Endodermal cell (in vitro differentiated cells): ENCODE measurements around the gene C4orf50. TPM values are rescaled to one million over a fixed set of nuclear protein-coding genes. Genes with fewer than 3 reads are reported as not detected.

Source experiments
- DNase-seq: peaks from one replicate; pipeline ENCODE4 v3.0.0-alpha.2; 2017
- H3K27ac ChIP-seq: 2 replicates; pipeline ENCODE4 v1.5.1; 2013; ENCODE audit warnings: mild to moderate bottlenecking, low read depth, low read length, moderate library complexity
- H3K27me3 ChIP-seq: 2 replicates; pipeline ENCODE4 v1.6.1; 2013; ENCODE audit warnings: mild to moderate bottlenecking, low read length, moderate library complexity; ENCODE audit not compliant: insufficient read depth, control insufficient read depth, poor library complexity, severe bottlenecking
- H3K36me3 ChIP-seq: 2 replicates; pipeline ENCODE4 v1.7.0; 2013; ENCODE audit warnings: mild to moderate bottlenecking, low read length, moderate library complexity; ENCODE audit not compliant: control insufficient read depth, insufficient read depth
- H3K4me1 ChIP-seq: one replicate; pipeline ENCODE4 v1.7.0; 2013; ENCODE audit warnings: low read length; ENCODE audit not compliant: control insufficient read depth, insufficient read depth
- H3K4me3 ChIP-seq: 2 replicates; pipeline ENCODE4 v1.5.1; 2013; ENCODE audit warnings: mild to moderate bottlenecking, low read length, moderate library complexity
- H3K9ac ChIP-seq: 2 replicates; pipeline ENCODE4 v1.6.1; 2013; ENCODE audit warnings: mild to moderate bottlenecking, low read length, moderate library complexity; ENCODE audit not compliant: poor library complexity, severe bottlenecking; ENCODE audit errors: extremely low read depth
- H3K9me3 ChIP-seq: 2 replicates; pipeline ENCODE4 v1.6.1; 2013; ENCODE audit warnings: mild to moderate bottlenecking, low read length, moderate library complexity; ENCODE audit not compliant: control insufficient read depth
- H3K27ac Mint-ChIP-seq: 2 replicates; pipeline ENCODE4 v1.8.0; 2020; ENCODE audit warnings: mixed read lengths
- H3K27me3 Mint-ChIP-seq: 2 replicates; pipeline ENCODE4 v1.8.0; 2021; ENCODE audit warnings: mild to moderate bottlenecking, mixed read lengths; ENCODE audit not compliant: insufficient read depth
- H3K36me3 Mint-ChIP-seq: 2 replicates; pipeline ENCODE4 v1.8.0; 2020; ENCODE audit warnings: low read depth, mixed read lengths
- H3K4me1 Mint-ChIP-seq: 2 replicates; pipeline ENCODE4 v1.8.0; 2020; ENCODE audit warnings: mixed read lengths
- H3K4me3 Mint-ChIP-seq: 2 replicates; pipeline ENCODE4 v1.8.0; 2020; ENCODE audit warnings: mild to moderate bottlenecking, moderate library complexity, mixed read lengths
- H3K9me3 Mint-ChIP-seq: 2 replicates; pipeline ENCODE4 v1.8.0; 2020; ENCODE audit warnings: mild to moderate bottlenecking, mixed read lengths
- WGBS, 2 experiments: methylation state at CpG; one replicate each; pipeline versions ENCODE4 v1.1.5 to v1.1.7; 2013; ENCODE audit warnings: missing lambda C conversion rate in 2 of 2, mixed read lengths in 1 of 2; ENCODE audit not compliant: insufficient coverage in 1 of 2, insufficient read length in 1 of 2; 5-methylcytosine and 5-hydroxymethylcytosine counted together
- total RNA-seq, 2 donors: library from RNA; stranded (reverse); fragmentation: NEBNext Ultra II Directional in 1 of 2; extraction: Animal tissue kit (Norgen Biotek cat#: 25700) in 1 of 2; gene quantifications; 2 replicates in 1 of 2; 3 replicates in 1 of 2; pipeline ENCODE4 v1.2.1, GENCODE V29; 2021
- TF ChIP-seq, protein P1 (sequence below): fragments of 200-600 bp; sonication (generic); conservative IDR thresholded peaks from 2 replicates; pipeline ENCODE4 v1.5.0; 2021; ENCODE audit warnings: antibody characterized with exemption, mild to moderate bottlenecking

C4orf50 gene
- total RNA-seq, 2 donors from 2014 or later: 0.84 to 1.6 TPM

DNA sequence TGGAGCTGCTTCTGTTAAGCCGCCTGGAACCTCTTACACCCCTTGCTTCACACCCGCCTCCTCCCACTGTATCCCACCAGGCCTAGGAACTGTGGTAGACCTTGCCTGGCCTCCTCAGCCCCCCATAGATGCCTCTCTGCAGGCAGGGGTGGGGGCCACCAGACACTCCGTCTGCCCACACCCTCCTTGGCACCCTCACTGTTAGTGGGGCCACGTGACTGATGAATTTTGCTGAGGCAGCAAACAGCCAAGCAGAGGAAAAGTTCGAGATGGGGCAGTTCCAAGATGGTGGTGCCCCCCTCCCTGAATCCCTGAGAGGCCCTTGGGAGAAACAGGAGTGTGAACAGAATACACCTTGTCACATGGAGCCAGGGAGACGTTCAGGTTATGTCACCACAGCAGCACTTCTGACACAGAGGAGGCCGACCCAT is 41.2 kb upstream of the C4orf50 start:
- no peaks in the 10 kb centered on the region for H3K4me1 ChIP-seq
- H3K27ac ChIP-seq: no peak overlapping the region
- WGBS, 2 experiments: 92 to 96% methylated on average over 7 of the region's 7 CpGs
- H3K4me3 ChIP-seq: peak overlapping the region; percentile 18
- Mint-ChIP-seq H3K36me3 (peaks cover 66% of the 10 kb centered on the region), H3K9me3 (peaks cover 38% of the 10 kb centered on the region), H3K27ac (no peak overlapping the region), H3K27me3 (no peaks in the 10 kb centered on the region), H3K4me3 (no peak overlapping the region), H3K4me1 (no peaks in the 10 kb centered on the region)
- no peaks in the 10 kb centered on the region for H3K27me3 ChIP-seq
- DNase-seq: no peak
- TF ChIP-seq, protein P1, sequence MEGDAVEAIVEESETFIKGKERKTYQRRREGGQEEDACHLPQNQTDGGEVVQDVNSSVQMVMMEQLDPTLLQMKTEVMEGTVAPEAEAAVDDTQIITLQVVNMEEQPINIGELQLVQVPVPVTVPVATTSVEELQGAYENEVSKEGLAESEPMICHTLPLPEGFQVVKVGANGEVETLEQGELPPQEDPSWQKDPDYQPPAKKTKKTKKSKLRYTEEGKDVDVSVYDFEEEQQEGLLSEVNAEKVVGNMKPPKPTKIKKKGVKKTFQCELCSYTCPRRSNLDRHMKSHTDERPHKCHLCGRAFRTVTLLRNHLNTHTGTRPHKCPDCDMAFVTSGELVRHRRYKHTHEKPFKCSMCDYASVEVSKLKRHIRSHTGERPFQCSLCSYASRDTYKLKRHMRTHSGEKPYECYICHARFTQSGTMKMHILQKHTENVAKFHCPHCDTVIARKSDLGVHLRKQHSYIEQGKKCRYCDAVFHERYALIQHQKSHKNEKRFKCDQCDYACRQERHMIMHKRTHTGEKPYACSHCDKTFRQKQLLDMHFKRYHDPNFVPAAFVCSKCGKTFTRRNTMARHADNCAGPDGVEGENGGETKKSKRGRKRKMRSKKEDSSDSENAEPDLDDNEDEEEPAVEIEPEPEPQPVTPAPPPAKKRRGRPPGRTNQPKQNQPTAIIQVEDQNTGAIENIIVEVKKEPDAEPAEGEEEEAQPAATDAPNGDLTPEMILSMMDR: no peak
- no peak overlapping the region for H3K9ac ChIP-seq
- peaks cover 61% of the 10 kb centered on the region for H3K36me3 ChIP-seq
- peaks cover 47% of the 10 kb centered on the region for H3K9me3 ChIP-seq

DNA sequence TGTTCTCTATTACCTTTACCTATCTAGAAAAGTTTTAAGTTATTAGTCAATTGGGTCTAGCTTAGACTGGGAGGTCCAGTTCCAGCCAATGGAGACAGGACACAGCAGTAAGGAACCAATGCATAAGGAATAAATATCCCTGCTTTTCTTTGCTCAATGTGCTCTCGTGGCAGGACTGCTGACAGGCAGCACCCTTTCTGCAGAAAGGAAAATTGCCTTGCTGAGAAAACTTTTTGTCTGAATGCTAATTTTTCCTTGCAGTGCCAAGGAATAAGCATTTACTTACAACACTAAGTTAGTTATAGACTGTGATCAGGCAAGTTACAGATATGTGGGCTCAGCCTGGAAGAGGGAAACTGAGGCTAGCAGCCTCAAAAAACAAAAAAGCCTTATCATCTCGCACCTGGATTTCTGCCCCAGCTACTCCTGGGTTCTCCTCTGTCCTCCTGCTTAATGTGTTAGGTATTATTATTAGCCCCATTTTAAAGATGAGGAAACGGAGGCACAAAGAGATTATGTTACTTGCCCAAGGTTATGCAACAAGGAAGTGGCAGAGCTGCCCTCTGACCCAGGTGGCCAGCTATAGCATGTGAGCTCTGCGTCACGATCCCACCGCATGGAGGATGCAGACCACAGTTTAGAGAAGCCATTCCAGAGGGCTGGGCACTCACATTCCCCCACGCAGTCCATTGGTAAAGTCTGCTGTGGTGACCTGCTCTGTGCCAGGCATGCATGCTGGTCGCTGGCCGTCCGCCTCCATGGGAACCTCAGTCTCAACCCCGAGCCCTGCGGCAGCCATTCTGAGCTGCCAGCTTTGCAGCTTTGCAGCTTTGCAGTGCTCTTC is 40.5 kb upstream of the C4orf50 start:
- WGBS, 2 experiments: 95 to 99% methylated on average over 11 to 12 of the region's 12 CpGs
- no peak overlapping the region for H3K9ac ChIP-seq
- H3K4me3 ChIP-seq: peak overlapping the region; percentile 41
- Mint-ChIP-seq H3K36me3 (peaks cover 59% of the 10 kb centered on the region), H3K4me3 (no peak overlapping the region), H3K27ac (no peak overlapping the region), H3K9me3 (peaks cover 38% of the 10 kb centered on the region), H3K27me3 (no peaks in the 10 kb centered on the region), H3K4me1 (no peaks in the 10 kb centered on the region)
- H3K27ac ChIP-seq: no peak overlapping the region
- peaks cover 61% of the 10 kb centered on the region for H3K36me3 ChIP-seq
- no peaks in the 10 kb centered on the region for H3K27me3 ChIP-seq
- DNase-seq: no peak
- TF ChIP-seq, protein P1: no peak
- peaks cover 47% of the 10 kb centered on the region for H3K9me3 ChIP-seq
- no peaks in the 10 kb centered on the region for H3K4me1 ChIP-seq

DNA sequence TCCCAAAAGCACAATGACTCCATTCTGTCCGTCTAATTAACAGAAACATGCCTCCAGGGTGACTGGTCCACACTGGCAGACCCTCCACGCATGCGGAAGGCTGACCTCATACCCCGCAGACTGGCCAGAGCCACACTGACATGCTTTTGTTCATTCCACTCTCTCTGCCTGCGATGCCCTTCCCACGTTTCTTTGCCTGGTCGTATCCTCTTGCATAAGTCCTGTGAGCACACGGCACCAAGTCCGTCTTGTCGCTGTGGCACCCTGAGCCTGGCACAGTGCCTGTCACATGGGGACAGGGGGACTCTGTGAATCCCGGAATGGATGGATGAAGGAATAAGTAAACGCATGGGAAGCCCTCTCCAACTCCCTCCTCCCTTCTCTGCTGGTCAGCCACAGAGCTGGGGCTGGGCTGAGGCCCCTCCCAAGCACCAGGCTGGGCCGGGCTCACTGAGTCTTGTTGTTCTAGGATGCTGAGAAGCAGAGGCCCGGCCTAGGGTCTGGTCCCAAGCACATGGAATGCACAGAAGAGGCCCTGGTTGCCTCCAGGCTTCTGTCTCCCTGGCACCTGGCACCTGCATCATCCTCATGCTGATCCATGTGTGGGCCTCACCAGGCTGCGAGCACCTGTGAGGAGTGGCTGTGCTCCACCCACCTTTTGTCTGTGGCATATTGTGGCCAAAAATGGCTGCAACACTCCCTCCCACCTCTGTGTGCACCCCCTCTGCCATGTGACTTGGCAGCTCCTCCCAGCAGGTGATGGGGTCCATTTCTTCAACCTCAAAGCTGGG is 38.9 kb upstream of the C4orf50 start:
- Histone ChIP-seq H3K4me3 (no peak overlapping the region), H3K27ac (no peak overlapping the region), H3K27me3 (no peaks in the 10 kb centered on the region), H3K36me3 (peaks cover 65% of the 10 kb centered on the region), H3K9ac (no peak overlapping the region), H3K9me3 (peaks cover 47% of the 10 kb centered on the region), H3K4me1 (no peaks in the 10 kb centered on the region)
- WGBS, 2 experiments: 94 to 96% methylated on average over 12 to 15 of the region's 15 CpGs
- no peaks in the 10 kb centered on the region for H3K27me3 Mint-ChIP-seq
- DNase-seq: no peak
- TF ChIP-seq, protein P1: no peak
- H3K9me3 Mint-ChIP-seq: peaks cover 38% of the 10 kb centered on the region
- no peaks in the 10 kb centered on the region for H3K4me1 Mint-ChIP-seq
- no peak overlapping the region for H3K27ac Mint-ChIP-seq
- H3K4me3 Mint-ChIP-seq: no peak overlapping the region
- peaks cover 51% of the 10 kb centered on the region for H3K36me3 Mint-ChIP-seq
